ENCODE results near the gene UBA5. TPM values are rescaled to one million over a fixed set of nuclear protein-coding genes. Genes with fewer than 3 reads are reported as not detected.

UBA5 gene
- total RNA-seq, 4 donors from 2014 or later: 56.3 to 74.4 (median 61.5) TPM

DNA sequence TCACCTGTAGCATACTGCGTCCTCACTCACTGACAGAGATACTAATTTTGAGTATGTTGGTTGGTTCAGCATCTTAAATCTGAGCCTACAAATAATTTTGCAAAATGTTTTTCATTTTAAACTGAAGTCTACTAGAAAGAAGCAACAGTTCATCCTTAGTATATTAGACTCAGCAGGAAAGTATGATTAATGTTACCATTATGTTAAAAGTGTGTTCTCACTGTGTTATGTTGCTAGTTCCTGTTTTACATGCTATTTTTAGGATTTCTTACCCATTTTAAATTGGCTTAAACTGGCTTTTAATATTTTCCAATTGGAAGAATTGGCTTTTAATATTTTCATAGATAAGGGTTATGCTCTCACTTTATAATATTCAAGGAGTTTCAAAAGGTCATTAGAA lies 37.4 kb upstream of the UBA5 start:
- Histone ChIP-seq H3K4me3 (replicated peaks in 1 of 3) (no peak overlapping the region), H3K9me3 (no peaks in the 10 kb centered on the region), H3K36me3 (no peaks in the 10 kb centered on the region), H3K27ac (no peak overlapping the region), H3K27me3 (no peaks in the 10 kb centered on the region), H3K4me1 (peaks cover 9% of the 10 kb centered on the region in 2 donors)
- whole genome bisulfite sequencing, 2 donors: 93 to 98% methylated on average over 1 of the region's 1 CpG
- TF ChIP-seq, protein P1, sequence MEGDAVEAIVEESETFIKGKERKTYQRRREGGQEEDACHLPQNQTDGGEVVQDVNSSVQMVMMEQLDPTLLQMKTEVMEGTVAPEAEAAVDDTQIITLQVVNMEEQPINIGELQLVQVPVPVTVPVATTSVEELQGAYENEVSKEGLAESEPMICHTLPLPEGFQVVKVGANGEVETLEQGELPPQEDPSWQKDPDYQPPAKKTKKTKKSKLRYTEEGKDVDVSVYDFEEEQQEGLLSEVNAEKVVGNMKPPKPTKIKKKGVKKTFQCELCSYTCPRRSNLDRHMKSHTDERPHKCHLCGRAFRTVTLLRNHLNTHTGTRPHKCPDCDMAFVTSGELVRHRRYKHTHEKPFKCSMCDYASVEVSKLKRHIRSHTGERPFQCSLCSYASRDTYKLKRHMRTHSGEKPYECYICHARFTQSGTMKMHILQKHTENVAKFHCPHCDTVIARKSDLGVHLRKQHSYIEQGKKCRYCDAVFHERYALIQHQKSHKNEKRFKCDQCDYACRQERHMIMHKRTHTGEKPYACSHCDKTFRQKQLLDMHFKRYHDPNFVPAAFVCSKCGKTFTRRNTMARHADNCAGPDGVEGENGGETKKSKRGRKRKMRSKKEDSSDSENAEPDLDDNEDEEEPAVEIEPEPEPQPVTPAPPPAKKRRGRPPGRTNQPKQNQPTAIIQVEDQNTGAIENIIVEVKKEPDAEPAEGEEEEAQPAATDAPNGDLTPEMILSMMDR (IDR thresholded peaks at IDR 0.05): no peak
- TF ChIP-seq POLR2A (IDR thresholded peaks at IDR 0.05): no peak
- intact Hi-C loops (cut with DNase I): no loop called here
- DNase-seq: no peak

DNA sequence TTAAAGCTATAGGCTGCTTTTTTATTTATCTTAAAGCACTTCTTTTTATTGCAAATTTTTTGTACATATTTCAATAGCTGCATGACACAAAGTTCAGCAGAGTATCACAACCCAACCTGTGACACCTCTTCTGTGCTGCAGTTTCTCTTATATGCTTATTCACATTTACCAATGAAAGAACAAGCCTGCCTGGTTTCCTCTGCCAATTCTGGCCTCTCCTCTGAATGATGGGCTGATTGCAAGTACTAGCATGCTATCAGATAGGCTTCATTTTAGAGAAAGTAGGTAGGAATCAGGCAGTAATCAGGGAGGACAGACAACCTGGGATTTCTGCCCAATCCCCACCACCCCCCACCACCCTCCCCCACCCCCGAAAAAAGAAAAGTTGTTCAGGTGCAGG lies 36.5 kb upstream of the UBA5 start:
- Histone ChIP-seq H3K27me3 (no peaks in the 10 kb centered on the region), H3K36me3 (no peaks in the 10 kb centered on the region), H3K4me3 (replicated peaks in 1 of 3) (no peak overlapping the region), H3K27ac (no peak overlapping the region), H3K9me3 (no peaks in the 10 kb centered on the region), H3K4me1 (peaks cover 9% of the 10 kb centered on the region in 2 donors)
- intact Hi-C loops (cut with DNase I): no loop called here
- 93 to 100% methylated on average over 1 of the region's 1 CpG for WGBS, 2 donors
- TF ChIP-seq POLR2A (IDR thresholded peaks at IDR 0.05): no peak
- TF ChIP-seq, protein P1 (IDR thresholded peaks at IDR 0.05): no peak
- DNase-seq: no peak

DNA sequence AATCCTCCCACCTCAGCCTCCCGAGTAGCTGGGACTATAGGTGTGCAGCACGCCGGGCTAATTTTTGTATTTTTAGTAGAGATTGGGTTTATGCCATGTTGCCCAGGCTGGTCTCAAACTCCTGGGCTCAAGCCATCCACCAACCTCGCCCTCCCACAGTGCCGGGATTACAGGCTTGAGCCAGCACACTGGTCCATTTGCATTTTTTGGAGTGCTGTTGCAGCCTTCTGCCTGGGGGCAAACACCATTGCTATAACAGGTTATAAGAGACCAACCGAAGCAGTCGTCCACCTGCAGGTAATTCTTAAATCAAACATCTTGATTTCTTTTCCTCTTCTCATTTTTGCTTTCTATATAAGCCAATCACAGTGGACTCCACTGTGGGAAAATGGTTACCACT lies 35.3 kb upstream of the UBA5 start:
- no peaks in the 10 kb centered on the region for H3K27me3 ChIP-seq
- WGBS, 2 donors: 97% methylated on average over 7 of the region's 7 CpGs
- intact Hi-C loops (cut with DNase I): no loop called here
- no peak overlapping the region for H3K4me3 ChIP-seq (replicated peaks in 1 of 3)
- H3K9me3 ChIP-seq: no peaks in the 10 kb centered on the region
- TF ChIP-seq, protein P1 (IDR thresholded peaks at IDR 0.05): no peak
- TF ChIP-seq POLR2A (IDR thresholded peaks at IDR 0.05): no peak
- no peak overlapping the region for H3K27ac ChIP-seq
- H3K36me3 ChIP-seq: no peaks in the 10 kb centered on the region
- peaks cover 9% of the 10 kb centered on the region in 2 donors for H3K4me1 ChIP-seq
- no peak for DNase-seq

DNA sequence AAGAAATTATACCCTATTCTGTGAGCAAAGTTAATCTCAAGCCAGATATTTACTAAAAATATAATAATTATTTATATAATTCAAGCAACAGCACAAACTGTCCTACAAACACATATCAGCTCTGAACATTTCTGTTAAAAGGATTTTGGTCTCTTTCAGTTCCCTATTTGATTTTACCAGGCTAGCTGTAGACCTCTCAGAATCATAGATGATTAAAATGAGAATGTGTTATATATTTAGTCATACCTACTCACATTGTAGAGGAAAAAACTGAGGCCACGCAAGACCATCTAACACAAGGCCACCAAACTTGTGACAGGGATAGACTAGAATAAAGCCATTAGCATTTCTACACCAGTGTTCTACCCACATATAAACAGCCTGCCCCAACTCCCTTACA lies 34.5 kb upstream of the UBA5 start:
- Histone ChIP-seq H3K27ac (no peak overlapping the region), H3K9me3 (no peaks in the 10 kb centered on the region), H3K27me3 (no peaks in the 10 kb centered on the region), H3K4me3 (replicated peaks in 1 of 3) (no peak overlapping the region), H3K36me3 (no peaks in the 10 kb centered on the region), H3K4me1 (peaks cover 9% of the 10 kb centered on the region in 2 donors)
- DNase-seq: no peak
- intact Hi-C loops (cut with DNase I): no loop called here
- TF ChIP-seq POLR2A (IDR thresholded peaks at IDR 0.05): no peak
- TF ChIP-seq, protein P1 (IDR thresholded peaks at IDR 0.05): no peak
- WGBS, 2 donors: 94 to 97% methylated on average over 1 of the region's 1 CpG

DNA sequence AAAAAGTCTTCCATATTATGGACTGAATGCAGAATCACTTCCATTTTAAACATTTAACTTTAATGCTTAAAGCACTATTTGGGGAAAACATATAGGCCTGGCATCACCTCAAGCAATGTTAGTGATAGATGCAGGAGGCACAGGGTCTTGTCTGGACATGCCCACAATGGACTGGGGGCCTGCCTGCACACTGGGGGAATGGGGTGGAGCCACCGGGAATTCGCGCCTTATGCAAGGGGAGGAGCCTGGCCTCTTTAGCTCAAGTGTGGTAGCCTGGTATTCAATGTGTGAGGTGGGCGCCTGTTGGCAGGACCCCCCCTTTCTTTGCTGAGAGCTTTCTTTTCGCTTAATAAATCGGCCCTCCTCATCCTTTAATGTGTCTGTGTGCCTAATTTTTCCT lies 33.2 kb upstream of the UBA5 start:
- H3K9me3 ChIP-seq: no peaks in the 10 kb centered on the region
- intact Hi-C loops (cut with DNase I): no loop called here
- peaks cover 9% of the 10 kb centered on the region in 2 donors for H3K4me1 ChIP-seq
- H3K4me3 ChIP-seq (replicated peaks in 1 of 3): no peak overlapping the region
- TF ChIP-seq POLR2A (IDR thresholded peaks at IDR 0.05): no peak
- TF ChIP-seq, protein P1 (IDR thresholded peaks at IDR 0.05): no peak
- H3K27ac ChIP-seq: no peak overlapping the region
- no peaks in the 10 kb centered on the region for H3K36me3 ChIP-seq
- no peaks in the 10 kb centered on the region for H3K27me3 ChIP-seq
- WGBS, 2 donors: 95 to 96% methylated on average over 6 of the region's 6 CpGs
- no peak for DNase-seq

All from thyroid gland (tissue), 4 donors.